WTC11 (cell line): ENCODE results near the gene PHACTR3.

Experiments used
- ARID4B ChIP-seq: sonication (generic); formaldehyde crosslinking; IDR thresholded peaks from 2 replicates; pipeline ENCODE4 v1.8.0; 2023; ENCODE audit warnings: missing genetic modification reagents, mild to moderate bottlenecking, borderline replicate concordance
- ATF3 ChIP-seq: sonication (generic); formaldehyde crosslinking; conservative IDR thresholded peaks from 2 replicates; pipeline ENCODE4 v1.8.1; 2022; ENCODE audit warnings: mild to moderate bottlenecking, missing genetic modification reagents
- CREB1 ChIP-seq: sonication (generic); formaldehyde crosslinking; IDR thresholded peaks from 2 replicates; pipeline ENCODE4 v1.8.0; 2023; ENCODE audit warnings: mild to moderate bottlenecking, missing genetic modification reagents
- CREM ChIP-seq: sonication (generic); formaldehyde crosslinking; IDR thresholded peaks from 2 replicates; pipeline ENCODE4 v1.8.1; 2022; ENCODE audit warnings: mild to moderate bottlenecking, missing genetic modification reagents, moderate library complexity
- CTCF ChIP-seq: fragments of 200-600 bp; IDR thresholded peaks from 2 replicates; pipeline ENCODE4 v1.8.0; 2022; ENCODE audit warnings: antibody characterized with exemption
- ERG ChIP-seq: fragments of 250-450 bp; sonication (Bioruptor Pico); IDR thresholded peaks from 2 replicates; pipeline ENCODE4 v1.8.0; 2021; ENCODE audit warnings: mild to moderate bottlenecking
- USF2 ChIP-seq: sonication (generic); formaldehyde crosslinking; IDR thresholded peaks from 2 replicates; pipeline ENCODE4 v1.8.1; 2023; ENCODE audit warnings: mild to moderate bottlenecking, missing genetic modification reagents, moderate library complexity

- TF ChIP-seq ERG: no peak
- no peak for TF ChIP-seq CREM (CRISPR knock-in tag)
- TF ChIP-seq CTCF: no peak
- TF ChIP-seq ATF3 (CRISPR knock-in tag): no peak
- no peak for TF ChIP-seq USF2
- no peak for TF ChIP-seq CREB1 (CRISPR knock-in tag)
- TF ChIP-seq ARID4B (CRISPR knock-in tag): no peak
Measured at GRCh38 chr20:59771506-59772372, 167.4 kb downstream of the PHACTR3 start.
